NB4 (cell line): ENCODE data around the gene OLFML1.
A peak's percentile ranks its signal among the peaks of the same experiment; 100 is the strongest.

ENCODE experiments used
- DNase-seq: peaks from one replicate; pipeline ENCODE4 v3.0.0; 2010; ENCODE audit warnings: low read depth
- H3K4me3 ChIP-seq: one replicate; pipeline ENCODE4 v1.5.1; 2011; ENCODE audit warnings: mild to moderate bottlenecking, low read depth, low read length, moderate library complexity
- CTCF ChIP-seq: IDR thresholded peaks from one replicate; pipeline ENCODE4 v1.5.1; 2012; ENCODE audit warnings: low read depth, low read length
- MYC ChIP-seq: IDR thresholded peaks from 2 replicates; pipeline ENCODE4 v1.6.1; 2011; ENCODE audit warnings: low read depth, low read length
- POLR2A ChIP-seq: IDR thresholded peaks from 2 replicates; pipeline ENCODE4 v1.6.1; 2011; ENCODE audit warnings: mild to moderate bottlenecking; ENCODE audit not compliant: insufficient read length; ENCODE audit errors: extremely low read depth
- TF ChIP-seq, protein P1 (sequence below): IDR thresholded peaks from 2 replicates; pipeline ENCODE4 v1.6.1; 2011; ENCODE audit warnings: low read depth, low read length

OLFML1 gene

DNA sequence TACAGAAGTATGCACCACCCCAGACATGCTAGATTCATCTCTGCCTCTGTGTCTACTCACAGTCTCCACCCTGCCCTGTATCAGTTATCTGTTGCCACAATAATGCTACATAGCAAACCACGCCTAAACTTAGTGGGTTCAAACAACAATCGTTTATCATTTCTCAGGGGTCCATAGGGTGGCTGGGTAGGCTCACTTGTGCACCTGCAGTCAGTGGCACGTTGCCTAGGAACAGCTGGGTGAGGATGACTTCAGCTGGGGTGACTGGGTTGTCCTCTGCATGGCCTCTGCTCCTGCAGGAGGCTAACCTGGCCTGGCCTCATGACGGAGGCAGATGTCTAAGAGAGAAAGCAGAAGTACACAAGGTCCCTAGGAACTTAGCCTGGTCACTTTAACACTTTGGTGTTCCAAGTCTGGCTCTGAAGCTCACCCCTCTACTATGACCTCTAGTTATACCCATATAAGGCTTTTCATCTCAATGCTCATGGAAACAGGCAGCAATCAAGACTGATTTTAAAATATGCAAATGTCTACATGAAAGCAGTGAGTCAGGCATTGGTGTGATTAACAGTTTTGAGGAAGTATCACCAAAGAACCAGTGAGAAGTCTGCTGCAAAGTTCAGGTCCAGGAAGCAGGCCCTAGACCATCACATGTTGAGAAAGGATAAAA, 10.7 kb downstream of the OLFML1 start:
- TF ChIP-seq, protein P1, sequence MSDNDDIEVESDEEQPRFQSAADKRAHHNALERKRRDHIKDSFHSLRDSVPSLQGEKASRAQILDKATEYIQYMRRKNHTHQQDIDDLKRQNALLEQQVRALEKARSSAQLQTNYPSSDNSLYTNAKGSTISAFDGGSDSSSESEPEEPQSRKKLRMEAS, result no peak
- TF ChIP-seq POLR2A, result no peak
- no peak for TF ChIP-seq CTCF
- no peak for TF ChIP-seq MYC
- DNase-seq, result peak; percentile 57
- H3K4me3 ChIP-seq, result no peak overlapping the region

GRCh38 chr11:7498193-7498592, 12.9 kb downstream of the OLFML1 start:
- DNase-seq, result no peak
- H3K4me3 ChIP-seq, result no peak overlapping the region
- TF ChIP-seq, protein P1, result no peak
- TF ChIP-seq POLR2A (no peak), CTCF (no peak), MYC (no peak)

DNA sequence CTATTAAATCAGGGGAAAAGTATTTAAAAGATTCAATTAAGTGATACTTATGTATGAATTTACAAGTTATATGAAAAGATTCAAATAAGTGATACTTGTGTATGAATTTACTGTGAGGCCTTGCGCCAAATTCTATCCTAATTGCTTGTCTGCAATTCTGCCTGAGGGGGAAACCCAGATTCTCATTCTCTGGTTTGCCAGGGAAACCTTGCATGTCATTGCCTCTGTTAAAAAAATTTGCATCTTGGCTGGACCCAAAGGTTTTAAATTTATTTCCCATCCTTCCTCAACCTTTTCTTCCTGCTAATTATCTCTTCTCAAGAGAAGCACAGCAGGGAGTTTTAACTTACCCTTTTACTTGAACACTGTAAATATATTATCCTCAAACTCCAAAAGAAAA, 13.8 kb downstream of the OLFML1 start:
- H3K4me3 ChIP-seq, result no peak overlapping the region
- TF ChIP-seq, protein P1, result no peak
- no peak for TF ChIP-seq MYC

DNA sequence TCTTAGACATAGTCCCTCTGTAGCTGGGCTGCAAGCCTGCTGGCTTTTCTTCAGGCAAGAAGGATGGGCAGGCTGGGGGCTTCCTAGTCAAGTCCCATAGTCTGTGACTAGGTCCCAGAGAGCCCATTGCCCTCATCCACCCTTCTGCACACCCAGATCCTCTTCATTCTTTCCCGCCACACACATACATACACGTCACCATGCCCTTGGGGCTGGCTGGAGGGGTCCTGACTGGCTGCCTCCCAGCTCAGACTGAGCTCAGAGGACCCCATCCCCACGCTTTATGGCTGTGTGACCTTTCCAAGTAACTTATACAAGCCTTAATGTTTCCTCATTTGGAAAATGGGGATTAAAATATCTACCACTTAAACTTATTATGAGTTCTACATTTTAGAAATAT, 14.9 kb downstream of the OLFML1 start:
- TF ChIP-seq CTCF (no peak), POLR2A (no peak)
- TF ChIP-seq, protein P1, result no peak
- H3K4me3 ChIP-seq, result no peak overlapping the region
- no peak for DNase-seq

More for the DNA sequence above, 13.8 kb downstream of the OLFML1 start:
- no peak for DNase-seq

GRCh38 chr11:7501251-7501650, 15.9 kb downstream of the OLFML1 start:
- H3K4me3 ChIP-seq, result no peak overlapping the region
- DNase-seq, result no peak
- TF ChIP-seq, protein P1, result no peak
- TF ChIP-seq CTCF (no peak), MYC (no peak), POLR2A (no peak)

DNA sequence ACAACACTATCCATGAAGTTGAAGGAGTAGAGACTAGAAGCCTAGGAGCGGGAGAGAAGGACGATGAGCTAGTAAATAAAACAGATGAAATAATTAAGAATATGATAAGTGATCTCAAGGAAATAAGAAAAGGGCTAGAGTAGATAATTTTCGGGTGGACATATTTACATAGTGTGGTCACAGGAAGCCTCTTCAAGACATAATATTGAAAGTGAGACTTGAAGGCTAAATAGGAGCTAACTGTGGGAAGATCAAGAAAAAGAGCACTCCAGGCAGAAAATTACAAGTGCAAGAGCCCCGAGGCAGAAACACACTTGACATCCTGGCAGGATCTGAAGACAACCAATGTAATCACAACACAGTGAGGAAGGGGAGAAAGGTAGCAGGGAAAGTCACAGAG, 16.6 kb downstream of the OLFML1 start:
- no peak for DNase-seq
- TF ChIP-seq, protein P1, result no peak
- no peak for TF ChIP-seq MYC
- no peak for TF ChIP-seq CTCF
- TF ChIP-seq POLR2A, result no peak
- no peak overlapping the region for H3K4me3 ChIP-seq
